ENCODE results near the gene FTO.

The FTO gene

GRCh38 chr16:54094641-54095040 is 390.7 kb downstream of the FTO start:
- H3K27ac Mint-ChIP-seq = no peak overlapping the region
- H3K9me3 Mint-ChIP-seq = peaks cover 5 to 8% of the 10 kb centered on the region in 2 donors
- H3K27me3 Mint-ChIP-seq = no peaks in the 10 kb centered on the region
- DNase-seq (no peak), ATAC-seq (replicated peaks) (no peak)
- H3K4me3 Mint-ChIP-seq = no peak overlapping the region
- peaks cover 39 to 44% of the 10 kb centered on the region in 2 donors for H3K36me3 Mint-ChIP-seq
- H3K4me1 Mint-ChIP-seq = no peaks in the 10 kb centered on the region

- Mint-ChIP-seq H3K27ac (no peak overlapping the region), H3K4me1 (no peaks in the 10 kb centered on the region), H3K9me3 (peaks cover 5 to 8% of the 10 kb centered on the region in 2 donors), H3K36me3 (peaks cover 37 to 40% of the 10 kb centered on the region in 2 donors), H3K27me3 (no peaks in the 10 kb centered on the region), H3K4me3 (no peak overlapping the region)
- DNase-seq = no peak
- ATAC-seq (replicated peaks) = no peak
Observed at GRCh38 chr16:54096607-54097006, 392.7 kb downstream of the FTO start.

GRCh38 chr16:54097774-54098173 is 393.8 kb downstream of the FTO start:
- Mint-ChIP-seq H3K9me3 (peaks cover 5 to 8% of the 10 kb centered on the region in 2 donors), H3K27ac (no peak overlapping the region), H3K27me3 (no peaks in the 10 kb centered on the region), H3K36me3 (peaks cover 37 to 38% of the 10 kb centered on the region in 2 donors), H3K4me1 (no peaks in the 10 kb centered on the region), H3K4me3 (no peak overlapping the region)
- DNase-seq (no peak), ATAC-seq (replicated peaks) (no peak)

- H3K36me3 Mint-ChIP-seq = peaks cover 34 to 37% of the 10 kb centered on the region in 2 donors
- ATAC-seq (replicated peaks) = no peak
- no peak overlapping the region for H3K4me3 Mint-ChIP-seq
- peaks cover 5 to 8% of the 10 kb centered on the region in 2 donors for H3K9me3 Mint-ChIP-seq
- no peaks in the 10 kb centered on the region for H3K4me1 Mint-ChIP-seq
- DNase-seq = no peak
- H3K27ac Mint-ChIP-seq = no peak overlapping the region
- no peaks in the 10 kb centered on the region for H3K27me3 Mint-ChIP-seq
Observed at GRCh38 chr16:54098247-54098646, 394.3 kb downstream of the FTO start.

- no peak overlapping the region for H3K27ac Mint-ChIP-seq
- H3K4me3 Mint-ChIP-seq = no peak overlapping the region
- no peaks in the 10 kb centered on the region for H3K27me3 Mint-ChIP-seq
- H3K36me3 Mint-ChIP-seq = peaks cover 21 to 25% of the 10 kb centered on the region in 2 donors
- no peak for DNase-seq
- H3K9me3 Mint-ChIP-seq = peaks cover 5 to 8% of the 10 kb centered on the region in 2 donors
- H3K4me1 Mint-ChIP-seq = no peaks in the 10 kb centered on the region
- no peak for ATAC-seq (replicated peaks)
Observed at GRCh38 chr16:54099627-54100026, 395.7 kb downstream of the FTO start.

GRCh38 chr16:54102888-54103866 is 399.2 kb downstream of the FTO start:
- Mint-ChIP-seq H3K4me1 (no peaks in the 10 kb centered on the region), H3K4me3 (no peak overlapping the region), H3K27ac (no peak overlapping the region), H3K27me3 (no peaks in the 10 kb centered on the region), H3K9me3 (no peaks in the 10 kb centered on the region), H3K36me3 (peaks cover 0 to 4% of the 10 kb centered on the region in 2 donors)
- no peak for DNase-seq
- ATAC-seq (replicated peaks) = no peak

GRCh38 chr16:54106057-54106456 is 402.1 kb downstream of the FTO start:
- ATAC-seq (replicated peaks) (no peak), DNase-seq (no peak)
- Mint-ChIP-seq H3K9me3 (no peaks in the 10 kb centered on the region), H3K4me3 (no peak overlapping the region), H3K4me1 (no peaks in the 10 kb centered on the region), H3K27me3 (no peaks in the 10 kb centered on the region), H3K27ac (no peak overlapping the region), H3K36me3 (peaks cover 2 to 5% of the 10 kb centered on the region in 2 donors)

GRCh38 chr16:54107583-54108202 is 403.7 kb downstream of the FTO start:
- H3K9me3 Mint-ChIP-seq = no peaks in the 10 kb centered on the region
- H3K27ac Mint-ChIP-seq = no peak overlapping the region
- H3K4me3 Mint-ChIP-seq = no peak overlapping the region
- no peaks in the 10 kb centered on the region for H3K4me1 Mint-ChIP-seq
- DNase-seq = no peak
- H3K36me3 Mint-ChIP-seq = peaks cover 13 to 14% of the 10 kb centered on the region in 2 donors
- H3K27me3 Mint-ChIP-seq = no peaks in the 10 kb centered on the region
- ATAC-seq (replicated peaks) = no peak

GRCh38 chr16:54110016-54110981 is 406.3 kb downstream of the FTO start:
- Mint-ChIP-seq H3K4me3 (no peak overlapping the region), H3K36me3 (peaks cover 36 to 37% of the 10 kb centered on the region in 2 donors)

GRCh38 chr16:54112451-54113206 is 408.7 kb downstream of the FTO start:
- no peaks in the 10 kb centered on the region for H3K27me3 Mint-ChIP-seq
- ATAC-seq (replicated peaks) (no peak), DNase-seq (no peak)
- no peak overlapping the region for H3K27ac Mint-ChIP-seq
- H3K36me3 Mint-ChIP-seq = peaks cover 41 to 46% of the 10 kb centered on the region in 2 donors
- no peaks in the 10 kb centered on the region for H3K4me1 Mint-ChIP-seq
- no peaks in the 10 kb centered on the region for H3K9me3 Mint-ChIP-seq
- no peak overlapping the region for H3K4me3 Mint-ChIP-seq

More at GRCh38 chr16:54110016-54110981, 406.3 kb downstream of the FTO start:
- DNase-seq (no peak), ATAC-seq (replicated peaks) (no peak)
- Mint-ChIP-seq H3K9me3 (no peaks in the 10 kb centered on the region), H3K27ac (no peak overlapping the region), H3K27me3 (no peaks in the 10 kb centered on the region), H3K4me1 (no peaks in the 10 kb centered on the region)

- H3K9me3 Mint-ChIP-seq = no peaks in the 10 kb centered on the region
- DNase-seq (no peak), ATAC-seq (replicated peaks) (no peak)
- H3K4me3 Mint-ChIP-seq = no peak overlapping the region
- H3K36me3 Mint-ChIP-seq = peaks cover 37 to 51% of the 10 kb centered on the region in 2 donors
- no peak overlapping the region for H3K27ac Mint-ChIP-seq
- no peaks in the 10 kb centered on the region for H3K4me1 Mint-ChIP-seq
- no peaks in the 10 kb centered on the region for H3K27me3 Mint-ChIP-seq
Observed at GRCh38 chr16:54115558-54115957, 411.6 kb downstream of the FTO start.

- ATAC-seq (replicated peaks) (no peak), DNase-seq (no peak)
- Mint-ChIP-seq H3K9me3 (no peaks in the 10 kb centered on the region), H3K27me3 (no peaks in the 10 kb centered on the region), H3K27ac (no peak overlapping the region), H3K4me3 (no peak overlapping the region), H3K4me1 (no peaks in the 10 kb centered on the region), H3K36me3 (peaks cover 35 to 50% of the 10 kb centered on the region in 2 donors)
Observed at GRCh38 chr16:54116124-54116655, 412.2 kb downstream of the FTO start.

GRCh38 chr16:54118846-54119245 is 414.9 kb downstream of the FTO start:
- H3K27ac Mint-ChIP-seq = no peak overlapping the region
- H3K27me3 Mint-ChIP-seq = no peaks in the 10 kb centered on the region
- no peaks in the 10 kb centered on the region for H3K4me1 Mint-ChIP-seq
- H3K36me3 Mint-ChIP-seq = peaks cover 21 to 28% of the 10 kb centered on the region in 2 donors
- DNase-seq = no peak
- no peak for ATAC-seq (replicated peaks)
- H3K9me3 Mint-ChIP-seq = no peaks in the 10 kb centered on the region
- H3K4me3 Mint-ChIP-seq = no peak overlapping the region

All from stimulated activated naive B cell treated with anti-CD40 and anti-IgM and Interleukin-4, amounts not matched to agents 10 μg/mL and 1 μg/mL and 100 μg/mL, for 72 hours (primary cell).